Measurements from ENCODE around the gene GALNT2. TPM values are rescaled to one million over a fixed set of nuclear protein-coding genes. Genes with fewer than 3 reads are reported as not detected.

Gene GALNT2
- total and polyA plus RNA-seq, 2 donors (not counting 1 experiment from before 2014, with no cell fraction given): 19.0 to 184 TPM

- 23% methylated on average over 7 of the region's 7 CpGs for WGBS (ENCODE audit: insufficient coverage)
- peaks cover 35 to 48% of the 10 kb centered on the region in 2 donors for H3K4me1 ChIP-seq (ENCODE audit: control insufficient read depth in 2 of 2, insufficient read depth in 2 of 2, low read length in 2 of 2)
- ChIA-PET CTCF (interaction anchor here (0.6 to 3.0 kb wide), 5 partner anchors 11 to 451 kb away, joined by 3 to 15 read pairs (median 5); no protein-coding TSS in a partner anchor), POLR2A (interaction anchor here (0.5 to 1.9 kb wide), 3 partner anchors 9 to 179 kb away, joined by 3 to 14 read pairs (median 8); no protein-coding TSS in a partner anchor)
- Mint-ChIP-seq H3K27me3 (no peaks in the 10 kb centered on the region), H3K4me3 (peak overlapping the region; percentile 57), H3K27ac (peak overlapping the region; percentile 69), H3K9me3 (ENCODE audit: insufficient read depth) (no peaks in the 10 kb centered on the region), H3K4me1 (peaks cover 80% of the 10 kb centered on the region)
- H3K27me3 ChIP-seq (replicated peaks in 1 of 4; ENCODE audit: control extremely low read depth in 1 of 4, control insufficient read depth in 3 of 4, insufficient read depth in 4 of 4, low read length in 3 of 4): no peaks in the 10 kb centered on the region
- intact Hi-C loops (cut with micrococcal nuclease): loop anchor here (5.0 kb wide), 2 partner anchors 35 to 100 kb away; no protein-coding TSS in a partner anchor
- H3K9me3 ChIP-seq (ENCODE audit: control extremely low read depth in 1 of 3, control insufficient read depth in 2 of 3, insufficient read depth in 1 of 3, low read length in 2 of 3): peaks cover 0 to 3% (median 0%) of the 10 kb centered on the region in 3 donors
- peaks cover 0 to 21% of the 10 kb centered on the region in 2 experiments for H3K36me3 ChIP-seq (replicated peaks in 1 of 2; ENCODE audit: control extremely low read depth in 1 of 2, control insufficient read depth in 1 of 2, extremely low read depth in 1 of 2, insufficient read depth in 2 of 2, low read length in 1 of 2)
- TF ChIP-seq CTCF (IDR thresholded peaks at IDR 0.05) (no peak), EZH2 (IDR thresholded peaks at IDR 0.05; ENCODE audit: borderline replicate concordance, insufficient read depth, low read depth, low read length, poor library complexity, severe bottlenecking) (no peak)
- no peak overlapping the region for H3K27ac ChIP-seq (ENCODE audit: low read length in 2 of 2)
- H4K20me1 ChIP-seq (ENCODE audit: control insufficient read depth, insufficient read depth, low read length, poor library complexity, severe bottlenecking): peaks cover 24% of the 10 kb centered on the region
- peak overlapping the region; percentile 66 for H3K4me2 ChIP-seq (replicated peaks; ENCODE audit: low read depth, low read length, poor library complexity, severe bottlenecking)
- no peak overlapping the region for H3K4me3 ChIP-seq (ENCODE audit: control extremely low read depth in 1 of 5, extremely low read depth in 1 of 5, insufficient read depth in 1 of 5, low read depth in 2 of 5, low read length in 4 of 5)
- no peak overlapping the region for H3K9ac ChIP-seq (ENCODE audit: low read length)
- H3K79me2 ChIP-seq (ENCODE audit: control insufficient read depth, insufficient read depth, low read length): peaks cover 94% of the 10 kb centered on the region
- DNase-seq (peak; percentile 60), ATAC-seq (ENCODE audit: low read depth) (peak; percentile 25)
- no peak overlapping the region for H2AFZ ChIP-seq (ENCODE audit: insufficient read depth, low read depth, low read length, poor library complexity, severe bottlenecking)
These were observed 45.2 kb downstream of the GALNT2 start for GRCh38 chr1:230112131-230112701.

- 94% methylated on average over 5 of the region's 5 CpGs for WGBS (ENCODE audit: insufficient coverage)
- peaks cover 83% of the 10 kb centered on the region for H3K4me1 Mint-ChIP-seq
- H3K79me2 ChIP-seq (ENCODE audit: control insufficient read depth, insufficient read depth, low read length): peaks cover 91% of the 10 kb centered on the region
These were observed 45.7 kb downstream of the GALNT2 start for GRCh38 chr1:230112782-230113181.

More at GRCh38 chr1:230112782-230113181, 45.7 kb downstream of the GALNT2 start:
- H3K27me3 Mint-ChIP-seq: no peaks in the 10 kb centered on the region
- H3K4me2 ChIP-seq (replicated peaks; ENCODE audit: low read depth, low read length, poor library complexity, severe bottlenecking): no peak overlapping the region
- no peaks in the 10 kb centered on the region for H3K9me3 Mint-ChIP-seq (ENCODE audit: insufficient read depth)
- ChIA-PET POLR2A (interaction anchor here (0.5 to 1.9 kb wide), 2 partner anchors 9 to 11 kb away, joined by 3 to 8 read pairs; no protein-coding TSS in a partner anchor), CTCF (interaction anchor here (0.6 to 3.0 kb wide), 4 partner anchors 10 to 452 kb away, joined by 3 to 15 read pairs (median 5); no protein-coding TSS in a partner anchor)
- H2AFZ ChIP-seq (ENCODE audit: insufficient read depth, low read depth, low read length, poor library complexity, severe bottlenecking): no peak overlapping the region
- H3K27ac Mint-ChIP-seq: peak overlapping the region; percentile 42
- peaks cover 40 to 53% of the 10 kb centered on the region in 2 donors for H3K4me1 ChIP-seq (ENCODE audit: control insufficient read depth in 2 of 2, insufficient read depth in 2 of 2, low read length in 2 of 2)
- no peak overlapping the region for H3K9ac ChIP-seq (ENCODE audit: low read length)
- peak overlapping the region; percentile 57 for H3K4me3 Mint-ChIP-seq
- H3K27ac ChIP-seq (ENCODE audit: low read length in 2 of 2): no peak overlapping the region
- H3K27me3 ChIP-seq (replicated peaks in 1 of 4; ENCODE audit: control extremely low read depth in 1 of 4, control insufficient read depth in 3 of 4, insufficient read depth in 4 of 4, low read length in 3 of 4): no peaks in the 10 kb centered on the region
- DNase-seq (no peak), ATAC-seq (ENCODE audit: low read depth) (no peak)
- intact Hi-C loops (cut with micrococcal nuclease): loop anchor here (5.0 kb wide), 2 partner anchors 35 to 100 kb away; no protein-coding TSS in a partner anchor
- H3K4me3 ChIP-seq (ENCODE audit: control extremely low read depth in 1 of 5, extremely low read depth in 1 of 5, insufficient read depth in 1 of 5, low read depth in 2 of 5, low read length in 4 of 5): no peak overlapping the region
- TF ChIP-seq EZH2 (IDR thresholded peaks at IDR 0.05; ENCODE audit: borderline replicate concordance, insufficient read depth, low read depth, low read length, poor library complexity, severe bottlenecking) (no peak), CTCF (IDR thresholded peaks at IDR 0.05) (no peak)
- H3K36me3 ChIP-seq (replicated peaks in 1 of 2; ENCODE audit: control extremely low read depth in 1 of 2, control insufficient read depth in 1 of 2, extremely low read depth in 1 of 2, insufficient read depth in 2 of 2, low read length in 1 of 2): peaks cover 0 to 21% of the 10 kb centered on the region in 2 experiments
- peaks cover 0 to 3% (median 0%) of the 10 kb centered on the region in 3 donors for H3K9me3 ChIP-seq (ENCODE audit: control extremely low read depth in 1 of 3, control insufficient read depth in 2 of 3, insufficient read depth in 1 of 3, low read length in 2 of 3)
- peaks cover 24% of the 10 kb centered on the region for H4K20me1 ChIP-seq (ENCODE audit: control insufficient read depth, insufficient read depth, low read length, poor library complexity, severe bottlenecking)
